K562 (cell line): ENCODE data around the gene RAD51AP1. TPM values are rescaled to one million over a fixed set of nuclear protein-coding genes. Genes with fewer than 3 reads are reported as not detected.

Experiments used
- ATAC-seq: fragments of 200-7000 bp; cut with Tn5 transposase; 3 replicates; pipeline ENCODE4 v1.9.1; 2020; ENCODE audit warnings: moderate library complexity
- BruUV-seq: library from RNA; stranded (reverse); fragments of 400-500 nt; replicated peaks from 2 replicates; lab custom pipeline; 2021; lab: Mats Ljungman, UMichigan
- CTCF ChIA-PET: fragments of 300-600 bp; formaldehyde crosslinking; extraction: SDS; loops from one replicate; lab custom pipeline; 2021; ENCODE audit warnings: low intra/inter-chr PET ratio; lab: Yijun Ruan, JAX
- POLR2A ChIA-PET: fragments of 300-600, 350-650 bp; sonication (Branson Sonifier 250); formaldehyde crosslinking; extraction: SDS; loops from one replicate; lab custom pipeline; 2021; ENCODE audit warnings: antibody characterized with exemption, inconsistent platforms; lab: Yijun Ruan, JAX
- DNase-seq, 4 experiments: peaks; one replicate each; pipeline versions ENCODE4 v3.0.0 to v3.0.0-alpha.2; 2011 to 2018; ENCODE audit warnings: low spot score in 3 of 4, mixed read lengths in 3 of 4; ENCODE audit errors: extremely low read depth in 1 of 4
- FAIRE-seq: peaks from 2 replicates; lab custom pipeline; 2011; peaks lifted over from hg19 to GRCh38; lab: Jason Lieb, UNC
- H2AFZ ChIP-seq: 2 replicates; pipeline ENCODE4 v1.6.0; 2011; ENCODE audit warnings: low read depth, low read length, control low read depth, inconsistent platforms
- H3K27ac ChIP-seq: fragments of 200-600 bp; 3 replicates; pipeline ENCODE4 v1.8.0; 2011; ENCODE audit warnings: low read depth, mild to moderate bottlenecking, control low read depth, inconsistent platforms, low read length, moderate library complexity, mixed read lengths; ENCODE audit errors: extremely low read depth
- H3K27me3 ChIP-seq, 2 experiments: fragments of 300-600 bp in 1 of 2; 2 replicates in 1 of 2; 3 replicates in 1 of 2; pipeline versions ENCODE4 v1.6.0 to v1.8.0; 2011; ENCODE audit warnings: inconsistent platforms in 2 of 2, low read length in 2 of 2, mild to moderate bottlenecking in 1 of 2, mixed read lengths in 1 of 2, moderate library complexity in 1 of 2; ENCODE audit not compliant: control insufficient read depth in 2 of 2, insufficient read depth in 2 of 2
- H3K36me3 ChIP-seq: fragments of 300-600 bp; 3 replicates; pipeline ENCODE4 v1.8.0; 2011; ENCODE audit warnings: mild to moderate bottlenecking, low read length, inconsistent platforms; ENCODE audit not compliant: control insufficient read depth, insufficient read depth
- H3K4me1 ChIP-seq, 2 experiments: fragments of 200-600 bp in 1 of 2; replicated peaks in 1 of 2; 2 replicates in 1 of 2; 3 replicates in 1 of 2; pipeline versions ENCODE4 v1.5.1 to v1.8.0; 2011; ENCODE audit warnings: inconsistent platforms in 2 of 2, low read length in 2 of 2, mild to moderate bottlenecking in 1 of 2, mixed read lengths in 1 of 2, moderate library complexity in 1 of 2; ENCODE audit not compliant: control insufficient read depth in 2 of 2, insufficient read depth in 2 of 2
- H3K4me2 ChIP-seq: 2 replicates; pipeline ENCODE4 v1.6.1; 2011; ENCODE audit warnings: low read length, control low read depth, inconsistent platforms, mixed read lengths; ENCODE audit not compliant: insufficient read depth
- H3K4me3 ChIP-seq: fragments of 200-600 bp; sonication (generic), shearing (Covaris generic); 2 replicates; pipeline ENCODE4 v1.5.1; 2016; ENCODE audit warnings: control low read depth, inconsistent platforms
- H3K79me2 ChIP-seq: fragments of 200-600 bp; 3 replicates; pipeline ENCODE4 v1.8.0; 2011; ENCODE audit warnings: low read length, inconsistent platforms; ENCODE audit not compliant: control insufficient read depth, insufficient read depth
- H3K9ac ChIP-seq, 2 experiments: 2 replicates each; pipeline versions ENCODE4 v1.6.0 to v1.6.1; 2011; ENCODE audit warnings: low read depth in 2 of 2, low read length in 2 of 2, control low read depth in 1 of 2, inconsistent platforms in 1 of 2, mild to moderate bottlenecking in 1 of 2, mixed read lengths in 1 of 2; ENCODE audit not compliant: insufficient read depth in 1 of 2
- H3K9me1 ChIP-seq: one replicate; pipeline ENCODE4 v1.6.0; 2011; ENCODE audit warnings: inconsistent platforms, mild to moderate bottlenecking, low read length, moderate library complexity; ENCODE audit not compliant: control insufficient read depth, insufficient read depth
- H3K9me3 ChIP-seq: replicated peaks from 2 replicates; pipeline ENCODE4 v1.5.1; 2011; ENCODE audit warnings: low read depth, low read length, inconsistent platforms; ENCODE audit not compliant: control insufficient read depth, insufficient read depth
- H4K20me1 ChIP-seq: replicated peaks from 2 replicates; pipeline ENCODE4 v1.6.1; 2011; ENCODE audit warnings: low read length, inconsistent platforms, mixed read lengths; ENCODE audit not compliant: control insufficient read depth, insufficient read depth
- YBX1 ChIP-seq: fragments of 450-650 bp; IDR thresholded peaks from 2 replicates; pipeline ENCODE4 v1.7.1; 2016; ENCODE audit warnings: mild to moderate bottlenecking
- whole genome bisulfite sequencing: fragments of 100-300 bp; shearing (Covaris generic); methylation state at CpG from one replicate; pipeline ENCODE4 v1.1.6; 2016; ENCODE audit warnings: low coverage, mixed read lengths; ENCODE audit not compliant: insufficient coverage; ENCODE audit errors: missing lambda C conversion rate; 5-methylcytosine and 5-hydroxymethylcytosine counted together
- in situ Hi-C: fragments of 300-500 bp; cut with MboI; formaldehyde crosslinking; loops from 4 replicates; pipeline ENCODE4 v1.15.0; 2018; ENCODE audit warnings: inconsistent platforms, mixed read lengths
- intact Hi-C: fragments of 100-400 bp; cut with micrococcal nuclease; formaldehyde crosslinking; loops from 2 replicates; pipeline ENCODE4 v1.14.2; 2022
- polyA plus RNA-seq, 8 experiments: library from polyadenylated mRNA; depleted of rRNA in 4 of 8; stranded (reverse) in 5 of 8; unstranded in 3 of 8; fragments of >200 nt; fragmentation: Nextera tagmentation in 2 of 8; fragmentation: Illumina TruSeq in 1 of 8; extraction: Ambion mirVana in 2 of 8; extraction: Trizol in 1 of 8; gene quantifications; 2 replicates each; pipeline versions ENCODE4 v1.2.1 to v1.2.3, GENCODE V29; 2011 to 2014; ENCODE audit warnings: inconsistent platforms in 1 of 8, missing spikeins in 1 of 8
- total RNA-seq, 7 experiments: library from RNA; depleted of rRNA in 6 of 7; stranded (reverse); fragments of >200 nt in 6 of 7; fragmentation: Illumina TruSeq in 2 of 7; extraction: Trizol in 2 of 7; gene quantifications; 2 replicates each; pipeline versions ENCODE4 v1.2.1 to v1.2.3, GENCODE V29; 2011 to 2021; ENCODE audit warnings: low replicate concordance in 1 of 7
- TF ChIP-seq, protein P1 (sequence below), 3 experiments: fragments of 200-800 bp in 1 of 3; fragments of 250-450 bp in 1 of 3; fragments of 450-650 bp in 1 of 3; sonication (Bioruptor Pico) in 1 of 3; sonication (Bioruptor generic) in 1 of 3; formaldehyde crosslinking in 1 of 3; IDR thresholded peaks; 2 replicates each; pipeline versions ENCODE4 v1.6.1 to v1.8.0; 2016 to 2022; ENCODE audit warnings: mild to moderate bottlenecking in 2 of 3, missing genetic modification characterization in 2 of 3, missing compliant biosample characterization in 1 of 3, moderate library complexity in 1 of 3
- TF ChIP-seq, protein P2 (sequence below), 3 experiments: IDR thresholded peaks in 2 of 3; conservative IDR thresholded peaks in 1 of 3; 2 replicates each; pipeline ENCODE4 v1.5.1; 2011 to 2012; ENCODE audit warnings: low read length in 3 of 3, mild to moderate bottlenecking in 3 of 3, control low read depth in 2 of 3, improper control_type of control experiment in 1 of 3, inconsistent platforms in 1 of 3, low read depth in 1 of 3, mixed read lengths in 1 of 3, moderate library complexity in 1 of 3; ENCODE audit not compliant: insufficient read depth in 2 of 3
- TF ChIP-seq, protein P3 (sequence below): fragments of 250-450 bp; sonication (Bioruptor Pico); IDR thresholded peaks from 2 replicates; pipeline ENCODE4 v1.5.1; 2021; ENCODE audit warnings: mild to moderate bottlenecking

RAD51AP1 gene
- total and polyA plus RNA-seq, 9 of the 15 experiments (the other 6 are each of a cell fraction or from before 2014, with no cell fraction given): 43.8 to 111 (median 89.1) TPM

DNA sequence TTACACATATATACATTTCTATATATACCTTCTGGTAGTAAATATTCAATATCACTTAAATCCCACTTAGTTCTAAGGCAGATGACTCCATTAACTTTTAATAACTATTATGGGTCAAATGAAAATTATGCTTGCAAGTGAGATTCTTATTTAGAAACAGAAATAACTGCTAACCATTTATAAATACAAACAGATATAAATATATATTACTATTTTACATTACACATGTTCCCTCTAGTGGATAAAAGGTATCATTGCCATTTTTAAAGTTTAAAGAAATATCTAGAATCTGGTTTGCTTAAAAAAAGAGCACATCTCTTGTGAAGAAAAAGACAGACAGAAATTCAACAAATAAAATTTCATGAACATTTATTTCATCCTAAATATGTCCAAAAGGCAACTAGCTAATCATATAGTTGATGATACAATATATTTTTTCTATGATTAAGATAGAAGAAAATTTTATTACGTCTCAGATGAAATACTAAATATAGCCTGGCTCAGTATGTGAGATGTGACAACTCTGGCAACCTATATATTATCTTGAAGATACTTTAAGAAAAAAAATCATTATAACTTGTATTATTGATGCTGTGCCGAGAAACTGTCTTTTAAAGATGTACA is 11.7 kb upstream of the RAD51AP1 start:
- ATAC-seq: no peak
- H3K9me1 ChIP-seq: no peaks in the 10 kb centered on the region
- H3K9ac ChIP-seq: no peak overlapping the region
- no peak for FAIRE-seq
- intact Hi-C loops (loop anchor here (5.0 kb wide), 2 partner anchors 145 to 170 kb away; no protein-coding TSS in a partner anchor), in situ Hi-C loops (no loop called here)
- H3K4me2 ChIP-seq: no peak overlapping the region
- no peak for DNase-seq
- ChIA-PET POLR2A (no interaction called here), CTCF (interaction anchor here (0.6 to 1.5 kb wide), 5 partner anchors 105 to 219 kb away, joined by 3 to 7 read pairs (median 4); no protein-coding TSS in a partner anchor)
- 64% methylated on average over 2 of the region's 2 CpGs for WGBS
- H3K27ac ChIP-seq: no peak overlapping the region
- no peaks in the 10 kb centered on the region for H4K20me1 ChIP-seq
- BruUV-seq: no TSS peak
- no peak overlapping the region for H3K4me3 ChIP-seq
- no peaks in the 10 kb centered on the region for H3K9me3 ChIP-seq
- H3K79me2 ChIP-seq: no peaks in the 10 kb centered on the region
- peaks cover 14% of the 10 kb centered on the region; the same call in 1 of the 3 replicates for H3K36me3 ChIP-seq
- H3K27me3 ChIP-seq: no peaks in the 10 kb centered on the region
- no peaks in the 10 kb centered on the region for H3K4me1 ChIP-seq
- no peak overlapping the region for H2AFZ ChIP-seq
- TF ChIP-seq, protein P1, sequence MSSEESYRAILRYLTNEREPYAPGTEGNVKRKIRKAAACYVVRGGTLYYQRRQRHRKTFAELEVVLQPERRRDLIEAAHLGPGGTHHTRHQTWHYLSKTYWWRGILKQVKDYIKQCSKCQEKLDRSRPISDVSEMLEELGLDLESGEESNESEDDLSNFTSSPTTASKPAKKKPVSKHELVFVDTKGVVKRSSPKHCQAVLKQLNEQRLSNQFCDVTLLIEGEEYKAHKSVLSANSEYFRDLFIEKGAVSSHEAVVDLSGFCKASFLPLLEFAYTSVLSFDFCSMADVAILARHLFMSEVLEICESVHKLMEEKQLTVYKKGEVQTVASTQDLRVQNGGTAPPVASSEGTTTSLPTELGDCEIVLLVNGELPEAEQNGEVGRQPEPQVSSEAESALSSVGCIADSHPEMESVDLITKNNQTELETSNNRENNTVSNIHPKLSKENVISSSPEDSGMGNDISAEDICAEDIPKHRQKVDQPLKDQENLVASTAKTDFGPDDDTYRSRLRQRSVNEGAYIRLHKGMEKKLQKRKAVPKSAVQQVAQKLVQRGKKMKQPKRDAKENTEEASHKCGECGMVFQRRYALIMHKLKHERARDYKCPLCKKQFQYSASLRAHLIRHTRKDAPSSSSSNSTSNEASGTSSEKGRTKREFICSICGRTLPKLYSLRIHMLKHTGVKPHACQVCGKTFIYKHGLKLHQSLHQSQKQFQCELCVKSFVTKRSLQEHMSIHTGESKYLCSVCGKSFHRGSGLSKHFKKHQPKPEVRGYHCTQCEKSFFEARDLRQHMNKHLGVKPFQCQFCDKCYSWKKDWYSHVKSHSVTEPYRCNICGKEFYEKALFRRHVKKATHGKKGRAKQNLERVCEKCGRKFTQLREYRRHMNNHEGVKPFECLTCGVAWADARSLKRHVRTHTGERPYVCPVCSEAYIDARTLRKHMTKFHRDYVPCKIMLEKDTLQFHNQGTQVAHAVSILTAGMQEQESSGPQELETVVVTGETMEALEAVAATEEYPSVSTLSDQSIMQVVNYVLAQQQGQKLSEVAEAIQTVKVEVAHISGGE (CRISPR knock-in tag; IDR thresholded peaks at IDR 0.05): no peak
- TF ChIP-seq, protein P2, sequence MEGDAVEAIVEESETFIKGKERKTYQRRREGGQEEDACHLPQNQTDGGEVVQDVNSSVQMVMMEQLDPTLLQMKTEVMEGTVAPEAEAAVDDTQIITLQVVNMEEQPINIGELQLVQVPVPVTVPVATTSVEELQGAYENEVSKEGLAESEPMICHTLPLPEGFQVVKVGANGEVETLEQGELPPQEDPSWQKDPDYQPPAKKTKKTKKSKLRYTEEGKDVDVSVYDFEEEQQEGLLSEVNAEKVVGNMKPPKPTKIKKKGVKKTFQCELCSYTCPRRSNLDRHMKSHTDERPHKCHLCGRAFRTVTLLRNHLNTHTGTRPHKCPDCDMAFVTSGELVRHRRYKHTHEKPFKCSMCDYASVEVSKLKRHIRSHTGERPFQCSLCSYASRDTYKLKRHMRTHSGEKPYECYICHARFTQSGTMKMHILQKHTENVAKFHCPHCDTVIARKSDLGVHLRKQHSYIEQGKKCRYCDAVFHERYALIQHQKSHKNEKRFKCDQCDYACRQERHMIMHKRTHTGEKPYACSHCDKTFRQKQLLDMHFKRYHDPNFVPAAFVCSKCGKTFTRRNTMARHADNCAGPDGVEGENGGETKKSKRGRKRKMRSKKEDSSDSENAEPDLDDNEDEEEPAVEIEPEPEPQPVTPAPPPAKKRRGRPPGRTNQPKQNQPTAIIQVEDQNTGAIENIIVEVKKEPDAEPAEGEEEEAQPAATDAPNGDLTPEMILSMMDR (IDR thresholded peaks at IDR 0.05 in 2 of 3, conservative IDR thresholded peaks at IDR 0.05 in 1 of 3; ENCODE audit: insufficient read depth in 2 of 3, low read depth in 1 of 3, low read length in 3 of 3): peak in 2 of 3 experiments; percentile 12 to 45; a peak in 1 of 6 replicates
- TF ChIP-seq, protein P3, sequence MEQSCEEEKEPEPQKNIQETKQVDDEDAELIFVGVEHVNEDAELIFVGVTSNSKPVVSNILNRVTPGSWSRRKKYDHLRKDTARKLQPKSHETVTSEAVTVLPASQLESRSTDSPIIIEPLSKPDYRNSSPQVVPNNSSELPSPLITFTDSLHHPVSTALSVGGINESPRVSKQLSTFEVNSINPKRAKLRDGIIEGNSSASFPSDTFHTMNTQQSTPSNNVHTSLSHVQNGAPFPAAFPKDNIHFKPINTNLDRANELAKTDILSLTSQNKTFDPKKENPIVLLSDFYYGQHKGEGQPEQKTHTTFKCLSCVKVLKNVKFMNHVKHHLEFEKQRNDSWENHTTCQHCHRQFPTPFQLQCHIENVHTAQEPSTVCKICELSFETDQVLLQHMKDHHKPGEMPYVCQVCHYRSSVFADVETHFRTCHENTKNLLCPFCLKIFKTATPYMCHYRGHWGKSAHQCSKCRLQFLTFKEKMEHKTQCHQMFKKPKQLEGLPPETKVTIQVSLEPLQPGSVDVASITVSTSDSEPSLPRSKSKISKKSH: no peak
- no peak for TF ChIP-seq YBX1
